ENCODE measurements around the gene MUC5AC. TPM values are rescaled to one million over a fixed set of nuclear protein-coding genes. Genes with fewer than 3 reads are reported as not detected.

The MUC5AC gene
- total and polyA plus RNA-seq, 4 donors: not detected

GRCh38 chr11:1204381-1205101 lies 46.8 kb downstream of the MUC5AC start:
- H3K27ac ChIP-seq (ENCODE audit: low read depth in 1 of 2, low read length in 2 of 2): no peak overlapping the region
- DNase-seq (ENCODE audit: low spot score): no peak

More at GRCh38 chr11:1204381-1205101, 46.8 kb downstream of the MUC5AC start:
- H3K27me3 ChIP-seq (ENCODE audit: control insufficient read depth in 4 of 4, insufficient read depth in 4 of 4, low read length in 3 of 4): no peaks in the 10 kb centered on the region
- whole genome bisulfite sequencing: 83% methylated on average over 22 of the region's 22 CpGs
- no peak overlapping the region for H3K4me3 ChIP-seq (ENCODE audit: low read depth in 1 of 3, low read length in 3 of 3)
- no peaks in the 10 kb centered on the region for H3K9me3 ChIP-seq (ENCODE audit: control insufficient read depth in 4 of 4, low read length in 3 of 4)
- H3K9ac ChIP-seq (ENCODE audit: low read depth in 1 of 2, low read length in 2 of 2): no peak overlapping the region
- H3K4me1 ChIP-seq (ENCODE audit: control insufficient read depth in 4 of 4, insufficient read depth in 4 of 4, low read length in 3 of 4): peaks cover 0 to 1% (median 0%) of the 10 kb centered on the region in 4 donors
- TF ChIP-seq JUND (IDR thresholded peaks at IDR 0.05) (no peak), REST (IDR thresholded peaks at IDR 0.05) (no peak), SP1 (IDR thresholded peaks at IDR 0.05) (no peak), CTCF (IDR thresholded peaks at IDR 0.05; ENCODE audit: low read depth, low read length, missing input control) (no peak), HNF4G (IDR thresholded peaks at IDR 0.05) (no peak), HNF4A (conservative IDR thresholded peaks at IDR 0.05) (no peak), ATF3 (IDR thresholded peaks at IDR 0.05) (no peak), YY1 (IDR thresholded peaks at IDR 0.05) (no peak), TAF1 (conservative IDR thresholded peaks at IDR 0.05) (no peak), FOXA1 (IDR thresholded peaks at IDR 0.05) (no peak), RXRA (IDR thresholded peaks at IDR 0.05) (no peak)
- H3K36me3 ChIP-seq (ENCODE audit: control insufficient read depth in 4 of 4, insufficient read depth in 3 of 4, low read depth in 1 of 4, low read length in 3 of 4): no peaks in the 10 kb centered on the region
